ENCODE results near the gene ALDH6A1.
A peak's percentile ranks its signal among the peaks of the same experiment; 100 is the strongest.

DNA sequence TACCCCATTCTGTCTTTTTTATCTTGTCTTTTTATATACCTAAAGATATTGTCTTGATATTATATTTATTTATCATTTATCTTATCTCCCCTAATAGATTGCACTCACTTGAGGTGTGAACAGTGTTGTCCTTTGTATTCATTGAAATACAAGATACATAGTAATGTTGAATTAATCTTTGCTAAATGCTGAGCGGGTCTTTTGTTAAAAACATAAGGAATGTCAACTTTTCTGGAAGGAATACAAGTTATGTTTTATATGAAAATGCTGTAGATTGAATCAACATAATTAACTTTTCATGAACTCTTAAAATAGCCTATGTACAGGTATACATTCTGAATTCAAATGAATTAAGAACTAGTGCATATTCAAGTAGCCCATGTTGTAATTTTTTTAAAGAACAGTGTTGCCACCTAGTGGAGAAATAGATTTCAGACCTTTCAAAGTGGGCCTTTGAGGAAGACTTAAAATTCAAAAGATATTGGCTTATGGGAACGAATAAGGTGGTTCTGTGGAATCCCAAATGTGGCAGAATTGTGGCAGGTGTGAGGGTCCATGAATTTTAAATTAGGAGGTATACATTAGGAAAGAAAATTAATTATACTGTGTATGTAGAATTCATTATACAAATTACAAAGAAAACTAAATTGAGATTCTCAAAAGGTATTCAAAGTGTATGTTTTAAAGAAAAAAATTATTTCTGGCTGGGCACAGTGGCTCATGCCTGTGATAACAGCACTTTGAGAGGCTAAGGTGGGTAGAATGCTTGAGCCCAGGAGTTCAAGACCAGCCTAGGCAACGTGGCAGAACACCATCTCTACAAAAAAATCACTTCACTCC lies 46.0 kb downstream of the ALDH6A1 start:
- TF ChIP-seq, protein P1, sequence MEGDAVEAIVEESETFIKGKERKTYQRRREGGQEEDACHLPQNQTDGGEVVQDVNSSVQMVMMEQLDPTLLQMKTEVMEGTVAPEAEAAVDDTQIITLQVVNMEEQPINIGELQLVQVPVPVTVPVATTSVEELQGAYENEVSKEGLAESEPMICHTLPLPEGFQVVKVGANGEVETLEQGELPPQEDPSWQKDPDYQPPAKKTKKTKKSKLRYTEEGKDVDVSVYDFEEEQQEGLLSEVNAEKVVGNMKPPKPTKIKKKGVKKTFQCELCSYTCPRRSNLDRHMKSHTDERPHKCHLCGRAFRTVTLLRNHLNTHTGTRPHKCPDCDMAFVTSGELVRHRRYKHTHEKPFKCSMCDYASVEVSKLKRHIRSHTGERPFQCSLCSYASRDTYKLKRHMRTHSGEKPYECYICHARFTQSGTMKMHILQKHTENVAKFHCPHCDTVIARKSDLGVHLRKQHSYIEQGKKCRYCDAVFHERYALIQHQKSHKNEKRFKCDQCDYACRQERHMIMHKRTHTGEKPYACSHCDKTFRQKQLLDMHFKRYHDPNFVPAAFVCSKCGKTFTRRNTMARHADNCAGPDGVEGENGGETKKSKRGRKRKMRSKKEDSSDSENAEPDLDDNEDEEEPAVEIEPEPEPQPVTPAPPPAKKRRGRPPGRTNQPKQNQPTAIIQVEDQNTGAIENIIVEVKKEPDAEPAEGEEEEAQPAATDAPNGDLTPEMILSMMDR (IDR thresholded peaks at IDR 0.05) = peak; percentile 63 to 67 (median 67)
- TF ChIP-seq POLR2AphosphoS5 (IDR thresholded peaks at IDR 0.05) (no peak), EP300 (IDR thresholded peaks at IDR 0.05; ENCODE audit: low read depth) (no peak)
